Heart left ventricle (tissue), 16 donors: Measurements from ENCODE around the gene MACROD1. TPM values are rescaled to one million over a fixed set of nuclear protein-coding genes. Genes with fewer than 3 reads are reported as not detected.

Source experiments
- ATAC-seq, 4 donors: fragments of 200-7000 bp; cut with Tn5 transposase; one replicate each; pipeline ENCODE4 v1.9.1; 2020 to 2022; ENCODE audit warnings: moderate library complexity in 4 of 4, mild to moderate bottlenecking in 3 of 4, moderate number of reproducible peaks in 1 of 4
- DNase-seq, 5 donors: peaks; one replicate each; pipeline ENCODE4 v3.0.0-alpha.2; 2020
- H3K27ac ChIP-seq, 12 donors: fragments of 200-600 bp; sonication (generic) in 4 of 12; one replicate each; pipeline versions ENCODE4 v1.5.0 to v1.8.0; 2016 to 2022; ENCODE audit warnings: mild to moderate bottlenecking in 2 of 12
- H3K27me3 ChIP-seq, 9 donors: fragments of 200-600 bp; sonication (generic) in 2 of 9; one replicate each; pipeline versions ENCODE4 v1.5.1 to v1.8.0; 2016 to 2022; ENCODE audit warnings: mild to moderate bottlenecking in 3 of 9
- H3K36me3 ChIP-seq, 9 donors: fragments of 200-600 bp; sonication (generic) in 2 of 9; one replicate each; pipeline versions ENCODE4 v1.5.0 to v1.8.0; 2018 to 2022; ENCODE audit warnings: mild to moderate bottlenecking in 2 of 9
- H3K4me1 ChIP-seq, 12 donors: fragments of 200-600 bp; sonication (generic) in 4 of 12; one replicate each; pipeline versions ENCODE4 v1.5.0 to v1.8.0; 2016 to 2022; ENCODE audit warnings: mild to moderate bottlenecking in 3 of 12
- H3K4me3 ChIP-seq, 12 donors: fragments of 200-600 bp; sonication (generic) in 4 of 12; one replicate each; pipeline versions ENCODE4 v1.5.0 to v1.8.0; 2017 to 2022; ENCODE audit warnings: mild to moderate bottlenecking in 9 of 12, moderate library complexity in 4 of 12
- H3K9me3 ChIP-seq, 12 donors: fragments of 200-600 bp; sonication (generic) in 4 of 12; one replicate each; pipeline versions ENCODE4 v1.5.0 to v1.8.0; 2016 to 2022; ENCODE audit warnings: mild to moderate bottlenecking in 1 of 12
- CTCF ChIP-seq, 12 donors: fragments of 200-600 bp; sonication (generic) in 4 of 12; IDR thresholded peaks; one replicate each; pipeline versions ENCODE4 v1.5.0 to v1.8.0; 2018 to 2022; ENCODE audit warnings: antibody characterized with exemption in 12 of 12, mild to moderate bottlenecking in 5 of 12
- POLR2A ChIP-seq, 2 donors: fragments of 450-650 bp; IDR thresholded peaks; one replicate each; pipeline ENCODE4 v1.6.1; 2017; ENCODE audit warnings: antibody characterized with exemption in 2 of 2, mild to moderate bottlenecking in 2 of 2, moderate library complexity in 2 of 2
- WGBS, 4 donors: extraction: QIAGEN DNeasy Blood & Tissue Kit in 2 of 4; methylation state at CpG; one replicate each; pipeline versions ENCODE4 v1.1.5 to v1.1.7; 2013 to 2018; 5-methylcytosine and 5-hydroxymethylcytosine counted together
- intact Hi-C, 10 donors: fragments of 100-400 bp; cut with DNase I; formaldehyde crosslinking; loops; one replicate each; pipeline versions ENCODE4 v1.11.1 to v1.14.2; 2022
- polyA plus RNA-seq, 2 donors: library from polyadenylated mRNA; stranded (reverse); fragments of 200-250 nt; gene quantifications; one replicate each; pipeline ENCODE4 v1.2.3, GENCODE V29; 2013
- total RNA-seq, 9 donors: library from RNA; depleted of rRNA in 2 of 9; stranded (reverse); fragments of >200 nt in 2 of 9; fragmentation: NEBNext Ultra II Directional in 3 of 9; extraction: Animal tissue kit (Norgen Biotek cat#: 25700) in 3 of 9; gene quantifications; one replicate each; pipeline versions ENCODE4 v1.1.0 to v1.2.4, GENCODE V29; 2016 to 2023
- donor health status: ischemic (EF 13 %, LVEDD 7.1; RV severe dilation, severe dysfunction).
- donor health status: healthy with polysubstance abuse.
- donor health status: DM: no; HTN: yes; CAD: no.
- donor health status: DM: no; HTN: no; CAD: no.
- donor health status: ischemic (EF 25% LVEDD 6.9; RV normal size, moderate dysfunction).
- donor health status: ischemic (EF 25% LVEDD 5.7; RV mildly dilated, moderate dysfunction).
- donor health status: healthy.
- donor health status: DM: yes; HTN: yes; CAD: no.
- donor health status: ischemic (EF 35%, LVEDD 5.7; RV mildly dilated, moderate dysfunction).
- donor health status: nonischemic (EF 11% LVEDD 7.7; RV severe dilation, severe dysfunction).
- donor health status: DM: yes; HTN: yes; CAD: no.
- donor health status: PGD.
- donor health status: ischemic (EF 29% LVEDD 5.4; RV normal size, mild dysfunction).
- donor health status: nonischemic (EF 23%, LVEDD 6.1; RV moderate dilation, normal function).

Gene MACROD1
- total and polyA plus RNA-seq, 11 donors = 48.9 to 287 (median 116) TPM

GRCh38 chr11:64161037-64161436 is 4.9 kb downstream of the MACROD1 start:
- Histone ChIP-seq H3K4me3 (no peak overlapping the region), H3K27me3 (no peaks in the 10 kb centered on the region), H3K36me3 (no peaks in the 10 kb centered on the region), H3K9me3 (no peaks in the 10 kb centered on the region), H3K27ac (no peak overlapping the region), H3K4me1 (peaks cover 0 to 47% (median 19%) of the 10 kb centered on the region in 12 donors)
- DNase-seq (no peak), ATAC-seq (no peak)
- TF ChIP-seq POLR2A (IDR thresholded peaks at IDR 0.05) (no peak), CTCF (IDR thresholded peaks at IDR 0.05) (no peak)
- intact Hi-C loops = no loop called here
- WGBS, 4 donors = 97 to 98% (median 98%) methylated on average over 10 of the region's 10 CpGs

- TF ChIP-seq POLR2A (IDR thresholded peaks at IDR 0.05) = no peak
- peaks cover 0 to 41% (median 7%) of the 10 kb centered on the region in 12 donors for H3K4me1 ChIP-seq
- intact Hi-C loops = no loop called here
- no peaks in the 10 kb centered on the region for H3K36me3 ChIP-seq
- H3K27me3 ChIP-seq = no peaks in the 10 kb centered on the region
- no peaks in the 10 kb centered on the region for H3K9me3 ChIP-seq
- H3K27ac ChIP-seq = no peak overlapping the region
- peak in 1 of 5 donors; percentile 18 for DNase-seq
- ATAC-seq = peak in 1 of 4 donors; percentile 19
- no peak overlapping the region for H3K4me3 ChIP-seq
- 87 to 90% (median 87%) methylated on average over 16 to 17 of the region's 17 CpGs for WGBS, 4 donors
Measured at GRCh38 chr11:64157631-64158394, 8.1 kb downstream of the MACROD1 start.

GRCh38 chr11:64156235-64157011 is 9.5 kb downstream of the MACROD1 start:
- WGBS, 4 donors = 74 to 82% (median 79%) methylated on average over 9 to 14 of the region's 14 CpGs
- no peaks in the 10 kb centered on the region for H3K9me3 ChIP-seq
- ATAC-seq (peak; percentile 55 to 78 (median 73)), DNase-seq (peak; percentile 51 to 81 (median 75))
- H3K27ac ChIP-seq = peak overlapping the region in 4 of 12 donors; percentile 8 to 44 (median 28)
- intact Hi-C loops = no loop called here
- no peak overlapping the region for H3K4me3 ChIP-seq
- TF ChIP-seq CTCF (IDR thresholded peaks at IDR 0.05) (peak in 1 of 12 donors; percentile 8), POLR2A (IDR thresholded peaks at IDR 0.05) (no peak)
- H3K36me3 ChIP-seq = no peaks in the 10 kb centered on the region
- H3K4me1 ChIP-seq = peaks cover 0 to 47% (median 9%) of the 10 kb centered on the region in 12 donors
- H3K27me3 ChIP-seq = no peaks in the 10 kb centered on the region

GRCh38 chr11:64153812-64154211 is 12.1 kb downstream of the MACROD1 start:
- ATAC-seq (no peak), DNase-seq (no peak)
- 40 to 50% (median 44%) methylated on average over 8 of the region's 8 CpGs for WGBS, 4 donors
- intact Hi-C loops = loop anchor here in 5 of 10 donors (2.0 to 5.0 kb wide), 3 partner anchors 315 to 317 kb away; partner anchors contain the start of gene MARK2 (in 3 of the 5)
- Histone ChIP-seq H3K9me3 (no peaks in the 10 kb centered on the region), H3K27me3 (no peaks in the 10 kb centered on the region), H3K4me3 (no peak overlapping the region), H3K36me3 (no peaks in the 10 kb centered on the region), H3K27ac (no peak overlapping the region), H3K4me1 (peaks cover 0 to 74% (median 19%) of the 10 kb centered on the region in 12 donors)
- no peak for TF ChIP-seq POLR2A (IDR thresholded peaks at IDR 0.05)
- no peak for TF ChIP-seq CTCF (IDR thresholded peaks at IDR 0.05)
